ENCODE results near the gene DOCK10. TPM values are rescaled to one million over a fixed set of nuclear protein-coding genes. Genes with fewer than 3 reads are reported as not detected.

The DOCK10 gene
- total RNA-seq, 1 donor from 2014 or later, result 30.9 TPM

- H3K9me3 ChIP-seq, result no peaks in the 10 kb centered on the region
- intact Hi-C loops (cut with DNase I), result no loop called here
- H3K36me3 ChIP-seq, result no peaks in the 10 kb centered on the region
- H3K27ac ChIP-seq, result no peak overlapping the region
- H3K4me3 ChIP-seq, result no peak overlapping the region
- H3K4me1 ChIP-seq, result no peaks in the 10 kb centered on the region
- DNase-seq (ENCODE audit: low spot score in 2 of 2), result no peak
- TF ChIP-seq, protein P1, sequence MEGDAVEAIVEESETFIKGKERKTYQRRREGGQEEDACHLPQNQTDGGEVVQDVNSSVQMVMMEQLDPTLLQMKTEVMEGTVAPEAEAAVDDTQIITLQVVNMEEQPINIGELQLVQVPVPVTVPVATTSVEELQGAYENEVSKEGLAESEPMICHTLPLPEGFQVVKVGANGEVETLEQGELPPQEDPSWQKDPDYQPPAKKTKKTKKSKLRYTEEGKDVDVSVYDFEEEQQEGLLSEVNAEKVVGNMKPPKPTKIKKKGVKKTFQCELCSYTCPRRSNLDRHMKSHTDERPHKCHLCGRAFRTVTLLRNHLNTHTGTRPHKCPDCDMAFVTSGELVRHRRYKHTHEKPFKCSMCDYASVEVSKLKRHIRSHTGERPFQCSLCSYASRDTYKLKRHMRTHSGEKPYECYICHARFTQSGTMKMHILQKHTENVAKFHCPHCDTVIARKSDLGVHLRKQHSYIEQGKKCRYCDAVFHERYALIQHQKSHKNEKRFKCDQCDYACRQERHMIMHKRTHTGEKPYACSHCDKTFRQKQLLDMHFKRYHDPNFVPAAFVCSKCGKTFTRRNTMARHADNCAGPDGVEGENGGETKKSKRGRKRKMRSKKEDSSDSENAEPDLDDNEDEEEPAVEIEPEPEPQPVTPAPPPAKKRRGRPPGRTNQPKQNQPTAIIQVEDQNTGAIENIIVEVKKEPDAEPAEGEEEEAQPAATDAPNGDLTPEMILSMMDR (IDR thresholded peaks at IDR 0.05), result no peak
- no peaks in the 10 kb centered on the region for H3K27me3 ChIP-seq
These were observed 31.5 kb downstream of the DOCK10 start for GRCh38 chr2:225010804-225011203.

GRCh38 chr2:225009768-225010167, 32.5 kb downstream of the DOCK10 start:
- no peak for DNase-seq (ENCODE audit: low spot score in 2 of 2)
- no peak overlapping the region for H3K27ac ChIP-seq
- H3K36me3 ChIP-seq, result no peaks in the 10 kb centered on the region
- intact Hi-C loops (cut with DNase I), result no loop called here
- no peak overlapping the region for H3K4me3 ChIP-seq
- no peaks in the 10 kb centered on the region for H3K27me3 ChIP-seq
- no peaks in the 10 kb centered on the region for H3K9me3 ChIP-seq
- TF ChIP-seq, protein P1 (IDR thresholded peaks at IDR 0.05), result no peak
- H3K4me1 ChIP-seq, result no peaks in the 10 kb centered on the region

DNA sequence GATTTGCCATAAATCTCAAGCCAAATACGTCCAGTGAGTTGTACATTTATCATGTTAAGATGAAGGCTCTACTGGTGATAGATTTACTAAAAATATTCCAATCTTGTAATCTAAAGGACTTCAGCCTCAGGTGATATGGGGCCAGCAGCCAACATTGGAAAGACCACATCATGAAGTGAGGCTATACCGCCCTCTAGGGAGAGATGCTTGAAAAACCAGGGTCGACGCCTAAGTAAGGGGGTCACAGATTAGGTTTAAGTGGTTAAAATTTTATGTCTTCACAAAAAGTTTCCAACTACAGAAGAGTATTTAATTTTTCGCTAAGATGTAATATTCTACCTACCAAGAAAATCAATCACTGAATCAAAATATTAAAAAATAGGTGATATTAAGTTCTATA, 33.3 kb downstream of the DOCK10 start:
- TF ChIP-seq, protein P1 (IDR thresholded peaks at IDR 0.05), result peak in 1 of 3 experiments; percentile 38
- Histone ChIP-seq H3K4me1 (no peaks in the 10 kb centered on the region), H3K27ac (no peak overlapping the region), H3K4me3 (no peak overlapping the region), H3K36me3 (no peaks in the 10 kb centered on the region), H3K27me3 (no peaks in the 10 kb centered on the region), H3K9me3 (no peaks in the 10 kb centered on the region)
- no peak for DNase-seq (ENCODE audit: low spot score in 2 of 2)
- intact Hi-C loops (cut with DNase I), result no loop called here

- Histone ChIP-seq H3K27me3 (no peaks in the 10 kb centered on the region), H3K4me1 (no peaks in the 10 kb centered on the region), H3K27ac (no peak overlapping the region), H3K4me3 (no peak overlapping the region), H3K9me3 (no peaks in the 10 kb centered on the region), H3K36me3 (no peaks in the 10 kb centered on the region)
- TF ChIP-seq, protein P1 (IDR thresholded peaks at IDR 0.05), result no peak
- DNase-seq (ENCODE audit: low spot score in 2 of 2), result no peak
- intact Hi-C loops (cut with DNase I), result no loop called here
These were observed 34.0 kb downstream of the DOCK10 start for GRCh38 chr2:225008179-225008856.

- peaks cover 0 to 2% of the 10 kb centered on the region in 2 donors for H3K4me1 ChIP-seq
- no peak for DNase-seq (ENCODE audit: low spot score in 2 of 2)
- intact Hi-C loops (cut with DNase I), result no loop called here
These were observed 35.5 kb downstream of the DOCK10 start for GRCh38 chr2:225006730-225007129.

More at GRCh38 chr2:225006730-225007129, 35.5 kb downstream of the DOCK10 start:
- Histone ChIP-seq H3K27me3 (no peaks in the 10 kb centered on the region), H3K4me3 (no peak overlapping the region), H3K9me3 (no peaks in the 10 kb centered on the region), H3K27ac (no peak overlapping the region), H3K36me3 (no peaks in the 10 kb centered on the region)
- TF ChIP-seq, protein P1 (IDR thresholded peaks at IDR 0.05), result no peak
